ENCODE measurements around the gene AVEN.

DNA sequence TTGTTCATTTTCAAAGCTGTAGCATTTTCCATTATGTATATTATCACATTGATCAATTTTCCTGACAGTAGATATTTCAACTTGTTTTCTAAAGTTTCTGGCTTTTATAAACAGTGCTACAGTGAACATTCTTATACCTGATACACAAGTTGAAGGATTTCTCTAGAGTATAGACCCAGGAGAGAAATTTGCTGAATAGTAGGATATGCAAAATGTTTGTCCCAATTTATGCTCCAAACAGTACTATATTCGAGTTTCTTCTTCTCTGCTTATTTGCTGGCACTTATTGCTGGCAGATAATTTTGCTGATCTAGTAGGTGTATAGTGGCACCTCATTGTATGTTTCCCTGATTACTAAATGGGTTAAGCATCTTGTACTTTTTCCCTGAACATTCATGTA lies 187.9 kb downstream of the AVEN start:
- TF ChIP-seq EZH2 (IDR thresholded peaks at IDR 0.05; ENCODE audit: insufficient read depth, poor library complexity, severe bottlenecking) (no peak), EZH2phosphoT487 (IDR thresholded peaks at IDR 0.05; ENCODE audit: insufficient read depth, low read depth) (no peak)

Measured in GM23248 (cell line).